Raji (cell line): ENCODE data around the gene DPAGT1.

Source experiments
- POLR2A ChIP-seq: IDR thresholded peaks from 2 replicates; pipeline ENCODE4 v1.6.1; 2011; ENCODE audit warnings: low read depth, low read length, control low read depth; ENCODE audit not compliant: insufficient read depth

DPAGT1 gene

GRCh38 chr11:119101759-119102423, at the start of gene DPAGT1:
TSS of gene DPAGT1 (minus strand) at chr11:119101853. CDS start at chr11:119101655, 198 bp downstream.
- peak; percentile 61 for TF ChIP-seq POLR2A

- TF ChIP-seq POLR2A, result no peak
Measured at GRCh38 chr11:119149786-119150275, 48.2 kb upstream of the DPAGT1 start.

GRCh38 chr11:119149018-119149785, 47.5 kb upstream of the DPAGT1 start, which contains the start of gene ABCG4:
TSS of gene ABCG4 (plus strand) at chr11:119149052. CDS start at chr11:119149966, 914 bp downstream.
- no peak for TF ChIP-seq POLR2A

- no peak for TF ChIP-seq POLR2A
Measured at GRCh38 chr11:119148720-119149017, 47.0 kb upstream of the DPAGT1 start.

GRCh38 chr11:119147604-119148333, 46.1 kb upstream of the DPAGT1 start:
- TF ChIP-seq POLR2A, result no peak

GRCh38 chr11:119145551-119145950, 43.9 kb upstream of the DPAGT1 start:
- TF ChIP-seq POLR2A, result no peak

- no peak for TF ChIP-seq POLR2A
Measured at GRCh38 chr11:119144825-119145486, 43.3 kb upstream of the DPAGT1 start.

- no peak for TF ChIP-seq POLR2A
Measured at GRCh38 chr11:119134389-119134978, 32.8 kb upstream of the DPAGT1 start.

- TF ChIP-seq POLR2A, result no peak
Measured at GRCh38 chr11:119130662-119131061, 29.0 kb upstream of the DPAGT1 start.

- TF ChIP-seq POLR2A, result 0 out of 2 replicates have a peak, but pooled peaks have one; percentile 24
Measured at GRCh38 chr11:119126675-119127268, 25.1 kb upstream of the DPAGT1 start.

GRCh38 chr11:119125821-119126220, 24.2 kb upstream of the DPAGT1 start:
- no peak for TF ChIP-seq POLR2A

- TF ChIP-seq POLR2A, result no peak
Measured at GRCh38 chr11:119121811-119122124, 20.1 kb upstream of the DPAGT1 start.

GRCh38 chr11:119121008-119121810, 19.6 kb upstream of the DPAGT1 start, which contains the start of gene HINFP:
TSS of gene HINFP (plus strand) at chr11:119121580. CDS start at chr11:119126945, 5,365 bp downstream.
- peak; percentile 94 for TF ChIP-seq POLR2A

- TF ChIP-seq POLR2A, result no peak
Measured at GRCh38 chr11:119120639-119121007, 19.0 kb upstream of the DPAGT1 start.

- no peak for TF ChIP-seq POLR2A
Measured at GRCh38 chr11:119118946-119119345, 17.3 kb upstream of the DPAGT1 start.
